Coronary artery (tissue), 2 donors: Measurements from ENCODE around the gene MORN1.

Experiments used
- DNase-seq: peaks from one replicate; pipeline ENCODE4 v3.0.0-alpha.2; 2017; ENCODE audit warnings: low spot score
- H3K27ac ChIP-seq, 2 donors: fragments of 200-600 bp; sonication (generic); one replicate each; pipeline ENCODE4 v1.5.1; 2016 to 2019
- H3K4me3 ChIP-seq: fragments of 200-600 bp; sonication (generic); 2 replicates; pipeline ENCODE4 v1.5.1; 2016; ENCODE audit warnings: mild to moderate bottlenecking, moderate library complexity
- TF ChIP-seq, protein P1 (sequence below): fragments of 200-600 bp; sonication (generic); IDR thresholded peaks from one replicate; pipeline ENCODE4 v1.5.1; 2019; ENCODE audit warnings: antibody characterized with exemption

Gene MORN1

DNA sequence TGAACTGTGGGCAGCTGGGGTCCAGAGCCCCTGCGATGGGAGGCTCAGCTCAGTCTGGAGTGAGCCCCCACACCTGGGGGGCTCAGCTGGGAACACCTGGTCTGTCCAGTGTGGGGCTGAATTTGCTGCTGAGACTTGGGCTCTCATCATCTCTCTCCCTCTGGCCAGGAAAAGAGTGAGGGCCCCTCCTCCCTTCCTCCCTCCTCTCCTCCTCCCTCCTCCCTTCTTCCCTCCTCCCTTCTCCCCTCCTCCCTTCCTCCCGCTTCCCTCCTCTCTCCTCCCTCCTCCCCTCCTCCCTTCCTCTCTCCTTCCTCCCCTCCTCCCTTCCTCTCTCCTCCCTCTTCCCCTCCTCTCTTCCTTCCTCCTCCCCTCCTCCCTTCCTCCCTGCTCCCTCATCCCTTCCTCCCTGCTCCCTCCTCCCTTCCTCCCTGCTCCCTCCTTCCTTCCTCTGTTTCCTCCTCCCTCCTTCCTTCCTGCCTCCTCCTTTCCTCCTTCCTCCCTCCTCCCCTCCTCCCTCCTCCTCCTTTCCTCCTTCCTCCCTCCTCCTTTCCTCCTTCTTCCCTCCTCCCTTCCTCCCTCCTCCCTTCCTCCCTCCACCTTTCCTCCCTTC is 44.5 kb upstream of the MORN1 start:
- no peak for DNase-seq
- Histone ChIP-seq H3K27ac (no peak overlapping the region), H3K4me3 (no peak overlapping the region)
- TF ChIP-seq, protein P1, sequence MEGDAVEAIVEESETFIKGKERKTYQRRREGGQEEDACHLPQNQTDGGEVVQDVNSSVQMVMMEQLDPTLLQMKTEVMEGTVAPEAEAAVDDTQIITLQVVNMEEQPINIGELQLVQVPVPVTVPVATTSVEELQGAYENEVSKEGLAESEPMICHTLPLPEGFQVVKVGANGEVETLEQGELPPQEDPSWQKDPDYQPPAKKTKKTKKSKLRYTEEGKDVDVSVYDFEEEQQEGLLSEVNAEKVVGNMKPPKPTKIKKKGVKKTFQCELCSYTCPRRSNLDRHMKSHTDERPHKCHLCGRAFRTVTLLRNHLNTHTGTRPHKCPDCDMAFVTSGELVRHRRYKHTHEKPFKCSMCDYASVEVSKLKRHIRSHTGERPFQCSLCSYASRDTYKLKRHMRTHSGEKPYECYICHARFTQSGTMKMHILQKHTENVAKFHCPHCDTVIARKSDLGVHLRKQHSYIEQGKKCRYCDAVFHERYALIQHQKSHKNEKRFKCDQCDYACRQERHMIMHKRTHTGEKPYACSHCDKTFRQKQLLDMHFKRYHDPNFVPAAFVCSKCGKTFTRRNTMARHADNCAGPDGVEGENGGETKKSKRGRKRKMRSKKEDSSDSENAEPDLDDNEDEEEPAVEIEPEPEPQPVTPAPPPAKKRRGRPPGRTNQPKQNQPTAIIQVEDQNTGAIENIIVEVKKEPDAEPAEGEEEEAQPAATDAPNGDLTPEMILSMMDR: no peak

GRCh38 chr1:2435091-2435490 is 43.7 kb upstream of the MORN1 start:
- H3K27ac ChIP-seq: no peak overlapping the region
- H3K4me3 ChIP-seq: no peak overlapping the region
- TF ChIP-seq, protein P1: no peak
- DNase-seq: no peak

- DNase-seq: no peak
- Histone ChIP-seq H3K4me3 (no peak overlapping the region), H3K27ac (no peak overlapping the region)
- TF ChIP-seq, protein P1: no peak
These were observed 42.7 kb upstream of the MORN1 start for GRCh38 chr1:2433936-2434655.

GRCh38 chr1:2433196-2433595 is 41.8 kb upstream of the MORN1 start:
- TF ChIP-seq, protein P1: no peak
- no peak overlapping the region for H3K4me3 ChIP-seq
- DNase-seq: no peak
- no peak overlapping the region for H3K27ac ChIP-seq

DNA sequence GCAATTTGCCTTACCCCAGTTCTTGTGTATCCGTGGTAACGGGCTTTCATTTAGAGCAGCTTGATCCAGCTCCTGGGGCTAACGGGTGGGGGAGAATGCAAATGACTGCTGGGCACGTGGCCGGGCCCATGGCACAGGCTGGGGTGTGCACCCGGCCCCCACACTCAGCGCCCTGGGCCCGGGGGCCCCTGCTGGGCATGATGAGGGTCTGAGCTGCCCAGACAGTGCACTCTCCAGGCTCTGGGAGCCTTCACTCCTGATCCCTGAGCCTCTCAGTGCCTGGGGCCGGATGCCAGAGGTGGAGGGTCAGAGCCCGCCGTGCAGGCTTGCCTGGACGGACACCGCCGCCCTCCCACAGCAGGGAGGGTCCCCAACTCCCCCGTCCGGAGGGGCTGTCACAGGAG is 41.1 kb upstream of the MORN1 start:
- H3K4me3 ChIP-seq: no peak overlapping the region
- no peak overlapping the region for H3K27ac ChIP-seq
- TF ChIP-seq, protein P1: no peak

GRCh38 chr1:2431518-2431917 is 40.2 kb upstream of the MORN1 start:
- Histone ChIP-seq H3K4me3 (no peak overlapping the region), H3K27ac (no peak overlapping the region)
- TF ChIP-seq, protein P1: no peak
- no peak for DNase-seq

More for the DNA sequence above, 41.1 kb upstream of the MORN1 start:
- no peak for DNase-seq

DNA sequence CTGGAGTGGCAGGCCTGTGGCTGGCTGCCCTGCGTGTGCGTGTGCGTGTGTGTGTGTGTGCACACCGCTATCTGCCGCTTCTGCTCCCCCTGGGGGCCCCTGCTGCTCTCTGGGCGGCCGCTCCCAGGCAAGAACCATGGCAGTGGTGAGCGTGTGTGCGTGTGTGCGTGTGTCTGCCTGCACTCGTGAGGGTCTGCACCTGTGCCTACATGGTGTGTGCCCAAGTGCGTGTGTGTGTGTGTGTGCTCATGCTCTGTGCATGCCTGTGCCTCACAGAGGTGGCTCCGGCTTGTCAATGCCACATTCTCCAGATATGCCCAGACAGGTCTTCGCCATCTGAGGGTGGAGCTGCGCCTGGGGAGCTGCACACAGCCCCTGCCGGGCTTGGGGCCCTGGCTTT is 39.7 kb upstream of the MORN1 start:
- H3K4me3 ChIP-seq: no peak overlapping the region
- DNase-seq: no peak
- TF ChIP-seq, protein P1: no peak
- H3K27ac ChIP-seq: no peak overlapping the region
